Mononuclear cell (primary cell): Measurements from ENCODE around the gene TAS2R46. TPM values are rescaled to one million over a fixed set of nuclear protein-coding genes. Genes with fewer than 3 reads are reported as not detected.
"Not testable (repeated sequence)": the region's sequence is repeated elsewhere in the genome, so short reads cannot be mapped to it uniquely, and the experiment has no call there.

Experiments
- H3K27me3 ChIP-seq: 2 replicates; pipeline ENCODE4 v1.6.0; 2011; ENCODE audit warnings: low read length, control low read depth; ENCODE audit not compliant: insufficient read depth
- H3K4me1 ChIP-seq: 2 replicates; pipeline ENCODE4 v1.5.1; 2011; ENCODE audit warnings: mild to moderate bottlenecking, low read length, control low read depth; ENCODE audit not compliant: insufficient read depth
- H3K4me3 ChIP-seq: 2 replicates; pipeline ENCODE4 v1.5.1; 2011; ENCODE audit warnings: mild to moderate bottlenecking, low read length, moderate library complexity
- H3K9me3 ChIP-seq: 2 replicates; pipeline ENCODE4 v1.5.1; 2011; ENCODE audit warnings: low read depth, mild to moderate bottlenecking, control low read depth, low read length
- total RNA-seq: library from RNA; depleted of rRNA; stranded (reverse); fragments of >200 nt; gene quantifications from one replicate; pipeline ENCODE4 v1.2.3, GENCODE V29; 2012

Gene TAS2R46
- total RNA-seq, 1 donor: 6.5 TPM

DNA sequence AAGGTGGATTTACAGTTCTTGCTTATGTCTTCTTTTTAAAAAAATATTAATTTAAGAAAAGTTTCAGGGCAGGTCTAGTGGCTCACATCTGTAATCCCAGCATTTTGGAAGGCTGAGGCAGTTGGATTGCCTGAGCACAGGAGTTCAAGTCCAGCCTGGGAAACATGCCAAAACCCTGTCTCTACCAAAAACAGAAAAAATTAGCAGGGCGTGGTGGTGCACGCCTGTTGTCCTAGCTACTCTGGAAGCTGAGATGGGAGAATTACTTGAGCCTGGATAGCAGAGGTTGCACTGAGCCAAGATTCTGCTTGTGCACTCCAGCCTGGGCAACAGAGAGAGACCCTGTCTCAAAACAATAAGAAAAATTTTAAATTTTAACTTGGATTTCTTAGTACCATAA, 5.4 kb upstream of the TAS2R46 start:
- Histone ChIP-seq H3K9me3 (no peaks in the 10 kb centered on the region), H3K4me1 (no peaks in the 10 kb centered on the region), H3K27me3 (no peaks in the 10 kb centered on the region), H3K4me3 (no peak overlapping the region)

DNA sequence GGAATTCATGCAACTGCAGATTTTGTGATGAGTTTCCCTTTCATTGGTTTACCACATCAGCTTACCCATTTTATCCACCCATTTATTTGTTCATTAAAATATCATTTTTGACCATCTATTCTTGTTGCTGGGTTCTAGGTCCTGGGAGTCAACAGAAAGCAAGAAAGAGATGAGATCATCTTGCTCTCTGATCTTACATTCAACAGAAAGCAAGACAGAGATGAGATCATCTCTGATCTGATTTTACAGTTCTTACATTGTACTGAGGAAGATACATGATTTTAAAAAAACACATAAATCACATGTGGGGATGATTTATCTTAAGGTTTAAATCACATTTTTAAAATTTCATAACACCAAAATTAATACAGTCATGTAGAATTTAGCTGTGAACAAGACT, 2.3 kb downstream of the TAS2R46 start:
- Histone ChIP-seq H3K4me1 (no peaks in the 10 kb centered on the region), H3K4me3 (no peak overlapping the region), H3K9me3 (no peaks in the 10 kb centered on the region), H3K27me3 (no peaks in the 10 kb centered on the region)

DNA sequence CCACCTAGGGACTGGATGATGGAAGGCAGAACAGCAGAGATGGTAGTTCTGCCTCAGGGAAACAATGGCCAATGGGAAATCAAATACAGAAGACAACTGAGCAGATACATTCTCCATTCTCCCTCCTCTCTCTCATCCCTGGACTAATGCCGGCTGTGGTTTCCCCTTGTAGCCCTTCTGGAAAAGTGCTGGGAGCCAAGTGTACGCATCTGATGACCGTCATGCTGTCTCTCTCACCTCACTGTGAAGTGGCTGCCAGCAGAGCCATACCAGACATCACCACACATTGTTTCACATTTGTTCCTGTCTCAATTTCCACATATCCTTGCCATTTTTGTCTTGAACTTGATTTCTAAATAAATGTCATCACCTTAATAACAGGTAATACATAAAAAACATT, 3.1 kb downstream of the TAS2R46 start:
- Histone ChIP-seq H3K4me1 (no peaks in the 10 kb centered on the region), H3K4me3 (no peak overlapping the region), H3K9me3 (no peaks in the 10 kb centered on the region), H3K27me3 (no peaks in the 10 kb centered on the region)

DNA sequence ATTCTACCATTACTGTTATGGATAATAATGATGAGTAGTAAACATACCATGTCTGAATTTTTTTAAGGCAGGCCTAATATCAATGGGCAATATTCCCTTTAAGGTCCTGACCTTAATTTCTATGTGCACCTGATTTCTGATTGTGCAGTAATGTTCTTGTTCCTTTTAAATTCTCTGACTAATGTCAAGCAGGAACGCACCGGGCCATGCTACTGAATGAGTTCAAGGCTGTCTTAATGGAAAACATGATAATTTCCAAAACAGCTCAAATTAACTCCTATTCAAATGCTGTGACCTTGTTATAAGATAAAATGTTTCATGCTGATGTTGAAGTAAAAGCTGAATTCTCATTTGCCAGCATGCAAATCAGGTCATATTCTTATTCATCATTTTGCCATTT, 6.8 kb downstream of the TAS2R46 start:
- Histone ChIP-seq H3K9me3 (peaks cover 7% of the 10 kb centered on the region), H3K4me3 (no peak overlapping the region), H3K27me3 (no peaks in the 10 kb centered on the region)

DNA sequence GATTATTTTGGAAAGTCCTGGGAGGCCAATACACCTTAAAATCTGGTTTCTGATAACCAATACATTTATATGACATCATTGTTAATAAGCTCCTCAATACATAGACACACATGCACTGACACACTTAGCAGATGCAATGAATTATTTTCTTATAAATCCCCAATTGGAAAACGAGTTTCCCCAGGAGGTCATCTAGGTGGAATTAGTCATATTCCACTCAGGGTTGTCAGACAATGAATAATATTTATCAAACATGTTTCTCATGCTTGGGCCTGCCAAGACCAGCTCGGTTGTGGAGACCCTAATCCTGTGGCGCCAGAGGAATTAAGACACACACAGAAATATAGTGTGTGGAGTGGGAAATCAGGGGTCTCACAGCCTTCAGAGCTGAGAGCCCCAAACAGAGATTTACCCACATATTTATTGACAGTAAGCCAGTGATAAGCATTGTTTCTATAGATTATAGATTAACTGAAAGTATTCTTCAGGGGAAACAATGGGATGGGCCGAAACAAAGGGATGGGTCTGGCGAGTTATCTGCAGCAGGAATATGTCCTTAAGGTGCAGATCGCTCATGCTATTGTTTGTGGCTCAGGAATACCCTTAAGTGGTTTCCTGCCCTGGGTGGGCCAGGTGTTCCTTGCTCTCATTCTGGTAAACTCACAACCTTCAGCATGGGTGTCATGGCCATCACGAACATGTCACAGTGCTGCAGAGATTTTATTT, 12.1 kb downstream of the TAS2R46 start:
- not testable (repeated sequence) for H3K4me3 ChIP-seq, H3K27me3 ChIP-seq, H3K9me3 ChIP-seq, H3K4me1 ChIP-seq

More for the DNA sequence above, 6.8 kb downstream of the TAS2R46 start:
- H3K4me1 ChIP-seq: no peaks in the 10 kb centered on the region

DNA sequence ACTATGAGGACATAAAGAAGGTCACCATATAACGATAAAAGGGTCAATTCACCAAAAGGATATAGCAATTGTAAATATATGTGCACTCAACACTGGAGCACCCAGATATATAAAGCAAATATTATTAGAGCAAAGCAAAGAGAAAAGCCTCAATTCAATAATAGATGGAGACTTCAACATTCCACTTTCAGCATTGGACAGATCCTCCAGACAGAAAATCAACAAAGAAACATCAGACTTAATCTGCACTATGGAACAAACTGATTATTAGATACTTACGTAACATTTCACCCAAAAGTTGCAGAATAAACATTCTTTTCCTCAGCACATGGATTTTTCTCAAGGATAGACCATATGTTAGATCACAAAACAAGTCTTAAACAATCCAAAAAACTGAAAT, 20.7 kb downstream of the TAS2R46 start:
- H3K27me3 ChIP-seq, H3K4me3 ChIP-seq, H3K9me3 ChIP-seq, H3K4me1 ChIP-seq: not testable (repeated sequence)

DNA sequence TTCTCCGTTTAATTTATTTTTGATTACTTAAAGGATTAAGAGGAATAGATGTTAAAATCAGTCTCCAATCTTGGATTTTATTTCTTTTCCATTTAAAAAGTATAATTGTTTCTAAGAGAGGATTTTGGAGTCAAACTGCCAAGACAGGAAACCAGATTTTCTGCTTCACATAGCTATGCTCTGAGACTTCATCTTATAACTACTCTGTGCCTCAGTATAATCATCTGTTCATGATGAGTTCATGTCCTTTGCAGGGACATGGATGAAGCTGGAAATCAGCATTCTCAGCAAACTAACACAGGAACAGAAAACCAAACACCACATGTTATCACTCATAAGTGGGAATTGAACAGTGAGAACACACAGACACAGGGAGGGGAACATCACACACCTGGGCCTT, 21.9 kb downstream of the TAS2R46 start:
- H3K4me3 ChIP-seq: no peak overlapping the region
- H3K27me3 ChIP-seq: no peaks in the 10 kb centered on the region
- no peaks in the 10 kb centered on the region for H3K4me1 ChIP-seq
- no peaks in the 10 kb centered on the region for H3K9me3 ChIP-seq

DNA sequence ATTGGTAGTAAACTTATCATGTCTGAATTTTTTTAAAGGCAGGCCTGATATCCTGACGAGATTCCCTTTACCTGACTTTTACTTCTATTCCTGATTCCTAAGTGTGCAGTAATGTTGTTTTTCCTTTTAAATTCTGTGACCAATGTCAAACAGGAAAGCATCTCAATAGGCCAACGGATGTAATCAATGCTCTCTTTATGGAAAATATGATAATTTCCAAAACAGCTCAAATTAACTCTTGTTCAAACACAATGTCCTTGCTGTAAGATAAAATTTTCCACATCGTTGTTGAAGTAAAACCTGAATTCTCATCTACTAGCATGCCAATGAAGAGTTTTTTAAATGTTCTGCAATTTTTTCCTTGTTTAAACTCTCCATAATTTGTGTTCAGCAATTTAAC, 22.9 kb downstream of the TAS2R46 start:
- Histone ChIP-seq H3K27me3 (no peaks in the 10 kb centered on the region), H3K9me3 (no peaks in the 10 kb centered on the region), H3K4me3 (no peak overlapping the region), H3K4me1 (no peaks in the 10 kb centered on the region)

DNA sequence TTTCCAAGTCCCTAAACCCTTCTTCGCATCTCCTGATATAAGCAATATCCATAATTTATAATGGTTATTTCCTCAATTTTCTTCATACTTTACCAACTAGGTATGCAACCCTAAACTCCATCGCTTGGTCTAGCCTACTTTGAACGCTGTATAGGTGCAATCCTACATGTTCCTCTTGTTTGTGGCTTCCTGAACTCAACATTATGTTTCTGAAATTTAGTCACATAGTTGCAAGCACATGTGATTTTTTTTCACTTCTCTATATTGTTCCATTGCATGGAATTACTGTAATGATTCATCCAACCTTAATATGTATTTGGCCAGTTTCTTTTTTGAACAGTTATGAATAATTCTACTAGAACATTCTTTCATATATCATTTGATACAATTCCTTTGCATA, 28.1 kb downstream of the TAS2R46 start:
- not testable (repeated sequence) for H3K9me3 ChIP-seq, H3K4me3 ChIP-seq, H3K4me1 ChIP-seq, H3K27me3 ChIP-seq

DNA sequence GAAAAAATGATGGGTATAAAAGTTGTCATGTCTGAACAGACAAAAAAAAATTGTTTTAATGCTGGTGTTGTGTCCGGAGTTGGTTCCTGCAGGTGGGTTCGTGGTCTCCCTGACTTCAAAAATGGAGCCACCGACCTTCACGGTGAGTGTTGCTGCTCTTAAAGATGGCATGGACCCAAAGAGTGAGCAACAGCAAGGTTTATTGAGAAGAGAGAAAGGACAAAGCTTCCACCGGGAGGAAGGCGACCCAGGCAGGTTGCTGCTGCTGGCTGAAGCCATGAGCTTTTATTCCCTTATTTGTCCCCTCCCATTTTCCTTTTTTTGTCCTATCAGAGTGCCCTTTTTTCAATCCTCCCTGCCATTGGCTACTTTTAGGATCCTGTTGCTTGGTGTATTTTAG, 30.8 kb downstream of the TAS2R46 start, which contains the start of gene TAS2R31:
TAS2R31 (minus strand) TSS at position 101 of the 400 bp plus-strand sequence; CDS start at position 29, 72 bp downstream.
- H3K27me3 ChIP-seq: no peaks in the 10 kb centered on the region

DNA sequence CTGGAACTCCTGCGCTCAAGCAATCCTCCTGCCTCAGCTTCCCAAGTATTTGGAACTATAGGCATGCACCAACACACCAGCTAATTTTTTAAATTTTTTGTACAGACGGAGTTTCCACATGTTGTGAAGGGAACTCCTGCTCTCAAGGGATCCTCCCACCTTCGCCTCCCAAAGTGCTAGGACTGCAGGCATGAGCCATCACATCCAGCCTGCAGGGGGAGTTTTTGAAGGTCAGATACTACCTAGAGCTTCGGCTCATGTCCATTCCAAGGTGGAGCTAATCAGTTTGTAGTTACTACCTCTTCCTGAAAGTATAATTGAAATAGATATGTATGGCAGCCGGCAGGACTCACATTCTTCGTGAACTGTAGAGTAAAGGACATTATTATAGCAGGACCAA, 36.0 kb downstream of the TAS2R46 start:
- Histone ChIP-seq H3K4me1 (no peaks in the 10 kb centered on the region), H3K27me3 (no peaks in the 10 kb centered on the region), H3K4me3 (no peak overlapping the region), H3K9me3 (no peaks in the 10 kb centered on the region)

More for the DNA sequence above, 30.8 kb downstream of the TAS2R46 start, which contains the start of gene TAS2R31:
- H3K4me3 ChIP-seq: no peak within 1 kb of the TSS
- H3K4me1 ChIP-seq: no peaks in the 10 kb centered on the region
- H3K9me3 ChIP-seq: no peaks in the 10 kb centered on the region

DNA sequence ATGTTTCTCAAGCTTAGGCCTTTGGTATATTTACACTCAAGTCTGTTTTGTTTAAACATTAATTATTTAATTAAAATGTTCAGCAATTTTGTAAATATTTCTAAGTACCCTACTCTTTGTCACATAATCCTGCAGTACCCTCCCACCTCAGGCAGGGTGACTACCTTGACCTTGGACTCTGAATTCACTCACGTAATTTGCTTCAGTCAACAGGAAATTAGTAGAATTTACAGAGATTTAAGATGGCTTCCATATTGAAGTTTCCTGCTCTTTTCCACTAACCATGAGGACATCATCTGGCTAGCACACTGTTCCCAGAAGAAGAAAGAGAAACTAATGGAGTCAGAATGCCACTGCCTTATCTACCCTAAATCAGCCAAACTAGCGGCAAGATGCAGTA, 38.7 kb downstream of the TAS2R46 start:
- H3K4me1 ChIP-seq: no peaks in the 10 kb centered on the region
- no peaks in the 10 kb centered on the region for H3K9me3 ChIP-seq
- no peak overlapping the region for H3K4me3 ChIP-seq
- no peaks in the 10 kb centered on the region for H3K27me3 ChIP-seq

DNA sequence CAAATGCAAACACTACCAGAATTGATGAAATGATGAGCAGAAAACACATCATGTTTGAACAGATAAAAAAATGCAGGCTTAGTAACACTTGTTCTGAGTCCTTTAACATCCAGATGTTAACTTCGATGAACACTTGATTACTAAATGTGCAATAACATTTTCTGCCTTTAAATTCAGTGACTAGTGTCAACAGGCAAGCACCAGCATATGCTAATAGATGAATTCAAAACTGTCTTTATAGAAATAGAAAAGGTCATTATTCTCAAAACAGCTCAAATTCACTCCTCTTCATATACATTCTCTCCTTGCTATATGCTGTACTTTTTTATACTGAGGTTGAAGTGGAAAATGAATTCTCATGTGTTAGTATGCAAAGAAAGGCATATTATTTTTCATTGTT, 39.6 kb downstream of the TAS2R46 start, which contains the start of gene TAS2R19:
TAS2R19 (minus strand) TSS at position 101 of the 400 bp plus-strand sequence; CDS start at position 52, 49 bp downstream.
- no peak within 1 kb of the TSS for H3K4me3 ChIP-seq
- H3K4me1 ChIP-seq: no peaks in the 10 kb centered on the region
- H3K27me3 ChIP-seq: no peaks in the 10 kb centered on the region
- no peaks in the 10 kb centered on the region for H3K9me3 ChIP-seq

DNA sequence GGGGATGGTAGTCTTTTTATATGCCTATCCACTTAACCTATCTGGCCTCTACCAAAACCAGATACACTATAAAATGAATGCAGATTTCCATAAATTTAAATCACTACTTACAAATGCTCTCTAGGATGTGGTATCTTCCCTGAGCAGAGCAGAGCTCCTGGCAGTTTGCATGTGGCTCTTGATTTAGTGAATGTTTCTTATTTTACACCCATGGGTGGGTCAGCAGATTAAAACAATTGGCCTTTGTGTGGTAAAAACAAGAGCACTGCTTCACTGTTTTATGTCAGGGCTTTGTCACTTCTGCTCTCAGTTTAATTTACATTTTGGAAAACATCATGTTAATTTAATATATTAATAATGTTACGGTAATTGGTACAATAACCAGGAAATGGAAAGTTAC, 45.2 kb downstream of the TAS2R46 start:
- H3K4me1 ChIP-seq: no peaks in the 10 kb centered on the region
- no peaks in the 10 kb centered on the region for H3K27me3 ChIP-seq

DNA sequence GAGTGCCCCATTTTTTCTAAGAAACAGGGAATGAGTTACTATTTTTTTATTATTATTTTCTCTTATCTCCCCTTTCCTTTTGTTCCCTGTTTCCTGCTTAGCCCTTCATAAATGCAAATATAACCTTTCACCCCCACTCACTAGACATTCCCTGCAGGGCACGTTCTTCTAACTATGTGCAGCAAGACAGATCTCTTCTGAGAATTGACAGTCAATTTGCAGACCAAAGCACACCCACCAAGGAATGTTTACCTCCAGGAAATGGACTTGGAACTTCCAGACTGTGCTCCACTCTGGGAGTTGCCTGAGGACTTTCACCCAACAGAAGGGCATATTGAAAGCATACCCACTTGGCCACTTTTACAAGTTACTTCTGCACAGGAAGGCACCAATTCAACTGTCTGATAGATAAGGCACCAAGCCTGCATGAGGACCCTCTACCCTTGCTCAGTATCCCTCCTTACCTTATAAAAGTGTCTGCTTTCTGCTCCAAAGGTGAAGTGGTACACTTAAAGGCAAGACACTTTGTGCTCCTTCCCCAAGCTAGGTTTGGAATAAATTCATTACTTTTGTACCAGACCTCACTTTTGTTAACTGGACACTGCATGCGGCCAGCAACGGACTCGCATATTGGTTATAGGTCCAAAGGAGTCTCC, 46.2 kb downstream of the TAS2R46 start:
- Histone ChIP-seq H3K9me3 (no peaks in the 10 kb centered on the region), H3K27me3 (no peaks in the 10 kb centered on the region), H3K4me3 (no peak overlapping the region), H3K4me1 (no peaks in the 10 kb centered on the region)

More for the DNA sequence above, 45.2 kb downstream of the TAS2R46 start:
- Histone ChIP-seq H3K4me3 (no peak overlapping the region), H3K9me3 (no peaks in the 10 kb centered on the region)

DNA sequence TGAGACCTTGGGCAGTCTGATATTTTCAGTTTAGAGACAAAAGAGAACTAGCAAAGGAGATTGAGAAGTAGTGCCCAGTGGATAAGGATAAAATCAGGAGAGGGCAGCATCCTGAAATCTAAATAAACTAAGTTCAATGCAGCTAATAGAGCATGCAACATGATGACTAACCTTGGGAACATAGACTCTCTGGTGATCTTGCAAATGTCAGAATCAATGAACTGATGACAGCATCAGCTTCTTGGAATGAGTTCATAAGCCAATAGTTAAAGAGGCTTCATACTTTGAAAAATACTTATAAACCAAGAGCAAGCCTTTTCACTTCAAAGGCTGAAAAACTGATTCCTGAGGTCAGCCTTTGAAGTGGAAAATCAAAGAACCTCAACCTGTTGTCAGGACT, 47.9 kb downstream of the TAS2R46 start:
- no peak overlapping the region for H3K4me3 ChIP-seq
- no peaks in the 10 kb centered on the region for H3K27me3 ChIP-seq
- H3K4me1 ChIP-seq: no peaks in the 10 kb centered on the region
- H3K9me3 ChIP-seq: no peaks in the 10 kb centered on the region
